A549 (cell line): ENCODE results near the gene NUP58. TPM values are rescaled to one million over a fixed set of nuclear protein-coding genes. Genes with fewer than 3 reads are reported as not detected.

Experiments used
- ATAC-seq, 2 experiments: fragments of 200-7000 bp in 1 of 2; fragments of >200 bp in 1 of 2; cut with Nextera tagmentation in 1 of 2; cut with Tn5 transposase in 1 of 2; 3 replicates each; pipeline versions ENCODE4 v1.8.0 to v1.9.1; 2018 to 2020; ENCODE audit warnings: mild to moderate bottlenecking in 1 of 2, moderate library complexity in 1 of 2
- CTCF ChIA-PET: fragments of 300-600 bp; sonication (Branson Sonifier 250); formaldehyde crosslinking; extraction: SDS; loops from one replicate; lab custom pipeline; 2021; ENCODE audit warnings: antibody characterized with exemption, inconsistent platforms; lab: Yijun Ruan, JAX
- POLR2A ChIA-PET: fragments of 350-600 bp; formaldehyde crosslinking; extraction: SDS; loops from one replicate; lab custom pipeline; 2021; ENCODE audit warnings: antibody characterized with exemption, inconsistent platforms; lab: Yijun Ruan, JAX
- DNase-seq, 2 experiments: peaks; one replicate each; pipeline versions ENCODE4 v3.0.0 to v3.0.0-alpha.2; 2011 to 2016; ENCODE audit warnings: low read depth in 1 of 2, low spot score in 1 of 2
- FAIRE-seq: peaks from 2 replicates; lab custom pipeline; 2011; peaks lifted over from hg19 to GRCh38; lab: Jason Lieb, UNC
- H3K27ac ChIP-seq, 2 experiments: fragments of >200 bp; sonication (Bioruptor Twin); formaldehyde crosslinking; 3 replicates each; pipeline ENCODE4 v1.5.1; 2016 to 2017
- H3K4me1 ChIP-seq: fragments of >200 bp; sonication (Bioruptor Twin); formaldehyde crosslinking; 3 replicates; pipeline ENCODE4 v1.6.1; 2016
- H3K4me2 ChIP-seq: fragments of >200 bp; sonication (Bioruptor Twin); formaldehyde crosslinking; 3 replicates; pipeline ENCODE4 v1.6.1; 2016
- H3K4me3 ChIP-seq: fragments of >200 bp; sonication (Bioruptor Twin); formaldehyde crosslinking; 3 replicates; pipeline ENCODE4 v1.5.1; 2016
- H3K9me3 ChIP-seq: fragments of >200 bp; sonication (Bioruptor Twin); formaldehyde crosslinking; 3 replicates; pipeline ENCODE4 v1.6.1; 2016
- BHLHE40 ChIP-seq: IDR thresholded peaks from 2 replicates; pipeline ENCODE4 v1.6.1; 2012; ENCODE audit warnings: low read depth, low read length, inconsistent platforms
- CBX8 ChIP-seq: fragments of 200-600 bp; sonication (generic); IDR thresholded peaks from 2 replicates; pipeline ENCODE4 v1.6.1; 2016
- CEBPB ChIP-seq, 2 experiments: fragments of >200 bp in 1 of 2; sonication (Bioruptor Twin) in 1 of 2; formaldehyde crosslinking in 1 of 2; IDR thresholded peaks; 2 replicates each; pipeline ENCODE4 v1.6.1; 2012 to 2016
- CHD4 ChIP-seq: fragments of 200-600 bp; sonication (generic); IDR thresholded peaks from 2 replicates; pipeline ENCODE4 v1.6.1; 2016; ENCODE audit warnings: antibody characterized with exemption, mild to moderate bottlenecking, borderline replicate concordance
- EP300 ChIP-seq, 2 experiments: fragments of >200 bp; sonication (Bioruptor Twin); formaldehyde crosslinking; IDR thresholded peaks; 2 replicates in 1 of 2; 3 replicates in 1 of 2; pipeline ENCODE4 v1.6.1; 2016 to 2017
- HOXA7 ChIP-seq: fragments of 250-450 bp; sonication (Bioruptor Pico); IDR thresholded peaks from 2 replicates; pipeline ENCODE4 v1.5.0; 2020; ENCODE audit warnings: mild to moderate bottlenecking, moderate library complexity
- KDM1A ChIP-seq: fragments of 200-600 bp; sonication (generic); IDR thresholded peaks from 2 replicates; pipeline ENCODE4 v1.6.1; 2016; ENCODE audit warnings: low read depth, mild to moderate bottlenecking
- MAZ ChIP-seq: fragments of 150-350 bp; IDR thresholded peaks from 2 replicates; pipeline ENCODE4 v1.6.1; 2014; ENCODE audit warnings: antibody characterized with exemption, low read depth, low read length, borderline replicate concordance
- MYC ChIP-seq: IDR thresholded peaks from 2 replicates; pipeline ENCODE4 v1.6.1; 2012; ENCODE audit warnings: mild to moderate bottlenecking, inconsistent platforms, low read length, improper control_type of control experiment, borderline replicate concordance
- NR3C1 ChIP-seq: fragments of >200 bp; sonication (Bioruptor Twin); formaldehyde crosslinking; IDR thresholded peaks from 3 replicates; pipeline ENCODE4 v1.6.1; 2017
- POLR2A ChIP-seq: IDR thresholded peaks from 2 replicates; pipeline ENCODE4 v1.6.1; 2012; ENCODE audit warnings: mild to moderate bottlenecking, low read length
- RFX5 ChIP-seq: fragments of 450-650 bp; IDR thresholded peaks from 2 replicates; pipeline ENCODE4 v1.7.1; 2014; ENCODE audit warnings: antibody characterized with exemption, mild to moderate bottlenecking, moderate library complexity
- RNF2 ChIP-seq: fragments of 200-600 bp; sonication (generic); IDR thresholded peaks from 2 replicates; pipeline ENCODE4 v1.6.1; 2016; ENCODE audit warnings: low read depth, mild to moderate bottlenecking, antibody characterized with exemption, moderate library complexity, borderline replicate concordance
- TFCP2L1 ChIP-seq: fragments of 250-450 bp; sonication (Bioruptor Pico); IDR thresholded peaks from 2 replicates; pipeline ENCODE4 v1.5.0; 2021; ENCODE audit warnings: mild to moderate bottlenecking
- ZC3H11A ChIP-seq: fragments of 450-650 bp; IDR thresholded peaks from 2 replicates; pipeline ENCODE4 v1.6.1; 2014; ENCODE audit warnings: antibody characterized with exemption, mild to moderate bottlenecking
- WGBS: methylation state at CpG from one replicate; pipeline ENCODE4 v1.1.6; 2017; ENCODE audit errors: missing lambda C conversion rate; 5-methylcytosine and 5-hydroxymethylcytosine counted together
- polyA plus RNA-seq, 4 experiments: library from polyadenylated mRNA; depleted of rRNA in 3 of 4; stranded (reverse); fragments of >200 nt; fragmentation: RNase III in 1 of 4; extraction: RNeasy Plus Mini Kit Qiagen cat#74134 plus additional on column Dnase treatment in 1 of 4; gene quantifications; 2 replicates in 3 of 4; 3 replicates in 1 of 4; pipeline ENCODE4 v1.2.3, GENCODE V29; 2011 to 2017
- TF ChIP-seq, protein P1 (sequence below): fragments of 200-600 bp; sonication (generic); IDR thresholded peaks from 2 replicates; pipeline ENCODE4 v1.6.1; 2016; ENCODE audit warnings: antibody characterized with exemption, mild to moderate bottlenecking, moderate library complexity
- TF ChIP-seq, protein P2 (sequence below): fragments of >200 bp; sonication (Bioruptor Twin); formaldehyde crosslinking; IDR thresholded peaks from 2 replicates; pipeline ENCODE4 v1.6.1; 2016
- TF ChIP-seq, protein P3 (sequence below): IDR thresholded peaks from 2 replicates; pipeline ENCODE4 v1.6.1; 2012

The NUP58 gene
- polyA plus RNA-seq, 2 of the 4 experiments (the other 2 are of a cell fraction) = 19.6 to 55.6 TPM

DNA sequence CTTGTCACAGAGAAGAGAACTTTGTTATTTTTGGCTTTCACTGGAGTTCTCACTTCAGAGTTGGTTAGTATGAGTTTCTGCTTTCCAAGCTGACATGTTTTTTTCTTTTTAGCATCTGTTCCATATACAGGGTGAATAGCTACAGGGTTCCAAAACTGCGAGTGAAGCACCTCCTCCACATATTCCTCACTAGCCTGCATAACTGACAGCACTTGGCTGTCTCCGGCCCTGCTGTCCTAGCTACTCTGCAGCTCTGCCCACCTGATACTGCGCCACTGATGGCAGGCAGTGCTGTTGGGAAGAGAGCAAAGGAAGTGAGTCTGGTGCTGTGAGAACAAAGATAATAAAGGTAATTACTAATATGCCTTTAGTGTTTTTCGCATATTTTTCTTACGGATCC lies 77.1 kb downstream of the NUP58 start:
- WGBS = 61% methylated on average over 5 of the region's 5 CpGs
- DNase-seq (no peak), FAIRE-seq (no peak), ATAC-seq (no peak)
- H3K9me3 ChIP-seq = no peaks in the 10 kb centered on the region
- POLR2A ChIA-PET = no interaction called here
- H3K4me1 ChIP-seq = no peaks in the 10 kb centered on the region
- H3K4me3 ChIP-seq = no peak overlapping the region
- no peak for TF ChIP-seq BHLHE40
- TF ChIP-seq MAZ = no peak
- no peak for TF ChIP-seq MYC
- TF ChIP-seq HOXA7 (CRISPR knock-in tag) = no peak
- no peak for TF ChIP-seq RNF2
- TF ChIP-seq, protein P1, sequence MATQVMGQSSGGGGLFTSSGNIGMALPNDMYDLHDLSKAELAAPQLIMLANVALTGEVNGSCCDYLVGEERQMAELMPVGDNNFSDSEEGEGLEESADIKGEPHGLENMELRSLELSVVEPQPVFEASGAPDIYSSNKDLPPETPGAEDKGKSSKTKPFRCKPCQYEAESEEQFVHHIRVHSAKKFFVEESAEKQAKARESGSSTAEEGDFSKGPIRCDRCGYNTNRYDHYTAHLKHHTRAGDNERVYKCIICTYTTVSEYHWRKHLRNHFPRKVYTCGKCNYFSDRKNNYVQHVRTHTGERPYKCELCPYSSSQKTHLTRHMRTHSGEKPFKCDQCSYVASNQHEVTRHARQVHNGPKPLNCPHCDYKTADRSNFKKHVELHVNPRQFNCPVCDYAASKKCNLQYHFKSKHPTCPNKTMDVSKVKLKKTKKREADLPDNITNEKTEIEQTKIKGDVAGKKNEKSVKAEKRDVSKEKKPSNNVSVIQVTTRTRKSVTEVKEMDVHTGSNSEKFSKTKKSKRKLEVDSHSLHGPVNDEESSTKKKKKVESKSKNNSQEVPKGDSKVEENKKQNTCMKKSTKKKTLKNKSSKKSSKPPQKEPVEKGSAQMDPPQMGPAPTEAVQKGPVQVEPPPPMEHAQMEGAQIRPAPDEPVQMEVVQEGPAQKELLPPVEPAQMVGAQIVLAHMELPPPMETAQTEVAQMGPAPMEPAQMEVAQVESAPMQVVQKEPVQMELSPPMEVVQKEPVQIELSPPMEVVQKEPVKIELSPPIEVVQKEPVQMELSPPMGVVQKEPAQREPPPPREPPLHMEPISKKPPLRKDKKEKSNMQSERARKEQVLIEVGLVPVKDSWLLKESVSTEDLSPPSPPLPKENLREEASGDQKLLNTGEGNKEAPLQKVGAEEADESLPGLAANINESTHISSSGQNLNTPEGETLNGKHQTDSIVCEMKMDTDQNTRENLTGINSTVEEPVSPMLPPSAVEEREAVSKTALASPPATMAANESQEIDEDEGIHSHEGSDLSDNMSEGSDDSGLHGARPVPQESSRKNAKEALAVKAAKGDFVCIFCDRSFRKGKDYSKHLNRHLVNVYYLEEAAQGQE = no peak
- no peak for TF ChIP-seq NR3C1
- no peak for TF ChIP-seq RFX5
- no peak for TF ChIP-seq KDM1A
- no peak overlapping the region for H3K4me2 ChIP-seq
- CTCF ChIA-PET = interaction anchor here (0.7 kb wide), 1 partner anchor 16 kb away, joined by 4 read pairs; no protein-coding TSS in a partner anchor
- no peak overlapping the region for H3K27ac ChIP-seq

DNA sequence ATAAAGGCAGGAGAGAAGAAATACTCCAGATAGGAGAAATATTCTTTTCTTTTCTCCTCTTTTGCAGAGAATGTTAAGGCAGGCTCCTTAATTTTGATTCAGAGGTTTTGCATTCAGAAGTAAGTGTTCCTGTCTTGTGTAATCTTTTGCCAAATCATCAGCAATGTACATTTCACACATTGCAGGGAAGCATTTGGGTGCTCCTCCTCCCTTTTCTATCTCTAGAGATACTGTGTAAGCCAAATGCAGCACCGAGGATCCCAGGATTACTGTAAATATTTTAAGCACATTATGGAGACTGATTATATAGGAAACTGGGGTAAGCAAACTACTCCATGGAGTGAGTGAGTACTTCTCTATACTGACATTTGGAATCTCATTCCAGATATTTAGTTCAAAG lies 77.6 kb downstream of the NUP58 start:
- no peak overlapping the region for H3K4me2 ChIP-seq
- no peaks in the 10 kb centered on the region for H3K4me1 ChIP-seq
- ChIA-PET CTCF (no interaction called here), POLR2A (no interaction called here)
- FAIRE-seq = no peak
- no peak for ATAC-seq
- no peak for TF ChIP-seq CHD4
- TF ChIP-seq CBX8 = no peak
- TF ChIP-seq EP300 (IDR thresholded peaks at IDR 0.05) = no peak
- no peak for TF ChIP-seq TFCP2L1 (CRISPR knock-in tag)
- DNase-seq = no peak
- H3K9me3 ChIP-seq = no peaks in the 10 kb centered on the region
- no peak overlapping the region for H3K4me3 ChIP-seq
- no peak overlapping the region for H3K27ac ChIP-seq
- WGBS = 7% methylated on average over 1 of the region's 1 CpG

DNA sequence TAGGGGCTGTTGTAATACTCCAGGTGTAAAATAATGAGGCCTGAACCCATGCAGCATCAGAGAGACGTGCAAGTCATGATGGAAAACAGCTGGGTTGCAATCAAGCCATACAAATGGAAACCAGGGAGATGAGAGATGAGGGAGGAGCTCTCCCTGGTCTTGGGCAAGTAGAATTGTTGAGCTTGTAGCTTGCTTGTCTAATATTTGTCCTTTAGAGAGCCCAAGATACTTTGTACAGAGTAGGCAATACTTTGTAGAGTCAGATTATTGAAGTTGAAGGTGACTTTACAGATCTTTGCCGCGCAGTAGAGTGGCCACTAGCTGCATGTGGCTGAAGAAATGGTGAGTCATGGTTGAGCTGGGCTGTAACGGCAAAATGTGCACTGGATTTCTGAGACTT lies 78.7 kb downstream of the NUP58 start:
- TF ChIP-seq HOXA7 (CRISPR knock-in tag) = no peak
- TF ChIP-seq, protein P2, sequence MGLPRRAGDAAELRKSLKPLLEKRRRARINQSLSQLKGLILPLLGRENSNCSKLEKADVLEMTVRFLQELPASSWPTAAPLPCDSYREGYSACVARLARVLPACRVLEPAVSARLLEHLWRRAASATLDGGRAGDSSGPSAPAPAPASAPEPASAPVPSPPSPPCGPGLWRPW = no peak
- TF ChIP-seq POLR2A = no peak
- TF ChIP-seq, protein P3, sequence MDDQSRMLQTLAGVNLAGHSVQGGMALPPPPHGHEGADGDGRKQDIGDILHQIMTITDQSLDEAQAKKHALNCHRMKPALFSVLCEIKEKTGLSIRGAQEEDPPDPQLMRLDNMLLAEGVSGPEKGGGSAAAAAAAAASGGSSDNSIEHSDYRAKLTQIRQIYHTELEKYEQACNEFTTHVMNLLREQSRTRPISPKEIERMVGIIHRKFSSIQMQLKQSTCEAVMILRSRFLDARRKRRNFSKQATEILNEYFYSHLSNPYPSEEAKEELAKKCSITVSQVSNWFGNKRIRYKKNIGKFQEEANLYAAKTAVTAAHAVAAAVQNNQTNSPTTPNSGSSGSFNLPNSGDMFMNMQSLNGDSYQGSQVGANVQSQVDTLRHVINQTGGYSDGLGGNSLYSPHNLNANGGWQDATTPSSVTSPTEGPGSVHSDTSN = no peak
- no peak for TF ChIP-seq CEBPB (IDR thresholded peaks at IDR 0.05)
- no peak for TF ChIP-seq ZC3H11A
- TF ChIP-seq, all 56 proteins: peak for 0
- H3K4me1 ChIP-seq = no peaks in the 10 kb centered on the region
- WGBS = 46% methylated on average over 4 of the region's 4 CpGs
- no peak for DNase-seq
- ATAC-seq = no peak
- no peak overlapping the region for H3K4me2 ChIP-seq
- ChIA-PET CTCF (interaction anchor here (0.9 kb wide), 1 partner anchor 15 kb away, joined by 3 read pairs; no protein-coding TSS in a partner anchor), POLR2A (no interaction called here)
- no peaks in the 10 kb centered on the region for H3K9me3 ChIP-seq
- no peak overlapping the region for H3K4me3 ChIP-seq
- no peak for FAIRE-seq
- no peak overlapping the region for H3K27ac ChIP-seq
